ENCODE results near the gene RYR1. TPM values are rescaled to one million over a fixed set of nuclear protein-coding genes. Genes with fewer than 3 reads are reported as not detected.

RYR1 gene
- total and polyA plus RNA-seq, 2 of the 8 experiments (the other 6 are each of a cell fraction or from before 2014, with no cell fraction given) = 5.8 to 11.8 TPM

- no peak for TF ChIP-seq CTBP2 (IDR thresholded peaks at IDR 0.05; ENCODE audit: borderline replicate concordance, insufficient read depth, insufficient read length, low read length)
- TF ChIP-seq GTF2F1 (IDR thresholded peaks at IDR 0.05; ENCODE audit: borderline replicate concordance, low read depth, low read length) = no peak
- TF ChIP-seq SP2 (IDR thresholded peaks at IDR 0.05; ENCODE audit: low read length) = no peak
- TF ChIP-seq, protein P1, sequence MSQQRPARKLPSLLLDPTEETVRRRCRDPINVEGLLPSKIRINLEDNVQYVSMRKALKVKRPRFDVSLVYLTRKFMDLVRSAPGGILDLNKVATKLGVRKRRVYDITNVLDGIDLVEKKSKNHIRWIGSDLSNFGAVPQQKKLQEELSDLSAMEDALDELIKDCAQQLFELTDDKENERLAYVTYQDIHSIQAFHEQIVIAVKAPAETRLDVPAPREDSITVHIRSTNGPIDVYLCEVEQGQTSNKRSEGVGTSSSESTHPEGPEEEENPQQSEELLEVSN (IDR thresholded peaks at IDR 0.05) = no peak
- TF ChIP-seq CHD1 (IDR thresholded peaks at IDR 0.05; ENCODE audit: low read depth, low read length) = no peak
- TF ChIP-seq SP1 (IDR thresholded peaks at IDR 0.05; ENCODE audit: low read depth, low read length) = no peak
- no peak for TF ChIP-seq CBX8 (IDR thresholded peaks at IDR 0.05; ENCODE audit: borderline replicate concordance, low read depth, low read length)
Measured at GRCh38 chr19:38404858-38405257, 28.6 kb upstream of the RYR1 start (continued).
